HCT116 (cell line): ENCODE measurements around the gene SLC38A3. TPM values are rescaled to one million over a fixed set of nuclear protein-coding genes. Genes with fewer than 3 reads are reported as not detected.

Experiments used
- ATAC-seq: fragments of 200-7000 bp; cut with Tn5 transposase; 2 replicates; pipeline ENCODE4 v1.9.1; 2020; ENCODE audit warnings: mild to moderate bottlenecking, moderate library complexity
- BruUV-seq: library from RNA; stranded (reverse); fragments of 400-500 nt; replicated peaks from 2 replicates; lab custom pipeline; 2021; lab: Mats Ljungman, UMichigan
- CTCF ChIA-PET: fragments of 300-600 bp; sonication (Branson Sonifier 250); formaldehyde crosslinking; loops from one replicate; lab custom pipeline; 2021; ENCODE audit warnings: antibody characterized with exemption; lab: Charles Lee
- POLR2A ChIA-PET: fragments of 300-600, 350-600 bp; sonication (Branson Sonifier 250); formaldehyde crosslinking; loops from one replicate; lab custom pipeline; 2021; ENCODE audit warnings: antibody characterized with exemption; lab: Charles Lee
- RAD21 ChIA-PET, 2 experiments: fragments of 300-600 bp; sonication (Branson Sonifier 250); formaldehyde crosslinking; loops; one replicate each; lab custom pipeline; 2023; ENCODE audit warnings: low total read pairs in 2 of 2; ENCODE audit not compliant: uncharacterized antibody in 2 of 2, unreplicated experiment in 2 of 2, low non-redundant PET in 1 of 2; lab: Charles Lee
- DNase-seq: peaks from one replicate; pipeline ENCODE4 v3.0.0-alpha.2; 2010; ENCODE audit warnings: low read depth, low spot score
- H2AFZ ChIP-seq: fragments of 200-600 bp; shearing (Covaris generic), sonication (generic); 2 replicates; pipeline ENCODE4 v1.6.1; 2017; ENCODE audit warnings: low read depth, mixed run types, mixed read lengths, antibody characterized with exemption, low read length; ENCODE audit not compliant: poor library complexity, severe bottlenecking
- H3K27ac ChIP-seq: 2 replicates; pipeline ENCODE4 v1.5.1; 2012; ENCODE audit warnings: low read depth, low read length
- H3K27me3 ChIP-seq: fragments of 200-600 bp; sonication (generic); 2 replicates; pipeline ENCODE4 v1.6.1; 2016; ENCODE audit warnings: mixed run types, low read length, mixed read lengths; ENCODE audit not compliant: insufficient read depth
- H3K36me3 ChIP-seq, 2 experiments: fragments of 200-500 bp in 1 of 2; fragments of 200-600 bp in 1 of 2; sonication (Bioruptor generic) in 1 of 2; sonication (generic) in 1 of 2; 2 replicates each; pipeline versions ENCODE4 v1.5.1 to v1.6.1; 2014 to 2016; ENCODE audit warnings: low read length in 2 of 2, inconsistent platforms in 1 of 2, mixed read lengths in 1 of 2, mixed run types in 1 of 2; ENCODE audit not compliant: insufficient read depth in 2 of 2, control insufficient read depth in 1 of 2
- H3K4me1 ChIP-seq, 2 experiments: fragments of 200-600 bp in 1 of 2; sonication (generic) in 1 of 2; 2 replicates each; pipeline versions ENCODE4 v1.5.1 to v1.6.1; 2012 to 2017; ENCODE audit warnings: low read length in 2 of 2, inconsistent platforms in 1 of 2, mild to moderate bottlenecking in 1 of 2, mixed read lengths in 1 of 2, mixed run types in 1 of 2, moderate library complexity in 1 of 2; ENCODE audit not compliant: insufficient read depth in 2 of 2, control insufficient read depth in 1 of 2
- H3K4me2 ChIP-seq: fragments of 200-600 bp; sonication (generic); 2 replicates; pipeline ENCODE4 v1.6.1; 2017; ENCODE audit warnings: mixed run types, low read length, mixed read lengths
- H3K4me3 ChIP-seq, 2 experiments: fragments of 200-600 bp in 1 of 2; sonication (generic) in 1 of 2; replicated peaks in 1 of 2; 2 replicates each; pipeline ENCODE4 v1.5.1; 2011 to 2016; ENCODE audit warnings: low read length in 2 of 2, control low read depth in 1 of 2, low read depth in 1 of 2, mild to moderate bottlenecking in 1 of 2, mixed read lengths in 1 of 2, mixed run types in 1 of 2
- H3K79me2 ChIP-seq: fragments of 200-600 bp; sonication (generic); 2 replicates; pipeline ENCODE4 v1.6.1; 2017; ENCODE audit warnings: mild to moderate bottlenecking, mixed run types, low read length, moderate library complexity, mixed read lengths; ENCODE audit not compliant: insufficient read depth
- H3K9ac ChIP-seq: fragments of 200-600 bp; sonication (generic); 2 replicates; pipeline ENCODE4 v1.6.1; 2016; ENCODE audit warnings: low read length, mixed read lengths
- H3K9me2 ChIP-seq: fragments of 200-600 bp; sonication (generic), shearing (Covaris generic); 2 replicates; pipeline ENCODE4 v1.6.1; 2017; ENCODE audit warnings: mixed run types, mild to moderate bottlenecking, moderate library complexity; ENCODE audit not compliant: insufficient read depth
- H3K9me3 ChIP-seq, 2 experiments: fragments of 200-500 bp in 1 of 2; fragments of 200-600 bp in 1 of 2; sonication (Bioruptor generic) in 1 of 2; sonication (generic) in 1 of 2; 2 replicates each; pipeline ENCODE4 v1.6.1; 2014 to 2017; ENCODE audit warnings: low read length in 2 of 2, mixed read lengths in 2 of 2, inconsistent platforms in 1 of 2, low read depth in 1 of 2, mild to moderate bottlenecking in 1 of 2, mixed run types in 1 of 2, moderate library complexity in 1 of 2; ENCODE audit not compliant: control insufficient read depth in 1 of 2, insufficient read depth in 1 of 2
- H4K20me1 ChIP-seq: fragments of 200-600 bp; sonication (generic), shearing (Covaris generic); 2 replicates; pipeline ENCODE4 v1.6.1; 2017; ENCODE audit warnings: mixed run types, mild to moderate bottlenecking, moderate library complexity; ENCODE audit not compliant: insufficient read depth
- CBX3 ChIP-seq: IDR thresholded peaks from 2 replicates; pipeline ENCODE4 v1.6.1; 2012; ENCODE audit warnings: low read depth
- CEBPB ChIP-seq: IDR thresholded peaks from 2 replicates; pipeline ENCODE4 v1.6.1; 2012; ENCODE audit warnings: low read depth
- CTCF ChIP-seq, 3 experiments: fragments of 200-600 bp in 1 of 3; sonication (generic) in 1 of 3; IDR thresholded peaks in 2 of 3; conservative IDR thresholded peaks in 1 of 3; 2 replicates each; pipeline ENCODE4 v1.5.1; 2012 to 2017; ENCODE audit warnings: low read depth in 2 of 3, low read length in 2 of 3, antibody characterized with exemption in 1 of 3, borderline replicate concordance in 1 of 3, control low read depth in 1 of 3, mild to moderate bottlenecking in 1 of 3, mixed read lengths in 1 of 3, mixed run types in 1 of 3, moderate library complexity in 1 of 3; ENCODE audit not compliant: insufficient read depth in 1 of 3
- POLR2AphosphoS5 ChIP-seq: IDR thresholded peaks from 2 replicates; pipeline ENCODE4 v1.6.1; 2011; ENCODE audit warnings: mild to moderate bottlenecking, low read depth, low read length, moderate library complexity
- TCF7L2 ChIP-seq: IDR thresholded peaks from 2 replicates; pipeline ENCODE4 v1.7.0; 2011; ENCODE audit warnings: borderline replicate concordance, inconsistent platforms; ENCODE audit not compliant: insufficient read depth, insufficient read length; ENCODE audit errors: extremely low read depth
- ZFX ChIP-seq: fragments of 450-650 bp; IDR thresholded peaks from 2 replicates; pipeline ENCODE4 v1.6.1; 2017
- intact Hi-C: fragments of 100-400 bp; cut with micrococcal nuclease; formaldehyde crosslinking; loops from 2 replicates; pipeline ENCODE4 v1.10.0; 2022
- total RNA-seq: library from RNA; stranded (reverse); gene quantifications from one replicate; pipeline ENCODE4 v1.2.1, GENCODE V29; 2021; ENCODE audit not compliant: unreplicated experiment

Gene SLC38A3
- total RNA-seq, 1 experiment from 2014 or later: 3.1 TPM

- ChIA-PET RAD21 (interaction anchor here (0.8 to 1.2 kb wide), 6 partner anchors 9 to 61 kb away, joined by 3 to 7 read pairs (median 4); no protein-coding TSS in a partner anchor), POLR2A (interaction anchor here (0.6 to 2.0 kb wide), 6 partner anchors 9 to 1463 kb away, joined by 3 to 8 read pairs (median 4); partner anchors contain the start of genes GNAI2 and SEMA3B), CTCF (interaction anchor here (0.7 to 3.3 kb wide), 18 partner anchors 11 to 351 kb away, joined by 3 to 46 read pairs (median 4); partner anchors contain the start of genes CISH, GNAI2, HYAL3 and IFRD2)
- H3K9me3 ChIP-seq: no peaks in the 10 kb centered on the region
- H3K27me3 ChIP-seq: no peaks in the 10 kb centered on the region
- TF ChIP-seq TCF7L2 (peak; percentile 98), ZFX (peak; percentile 82), CBX3 (no peak), POLR2AphosphoS5 (peak; percentile 84), CTCF (IDR thresholded peaks at IDR 0.05 in 2 of 3, conservative IDR thresholded peaks at IDR 0.05 in 1 of 3; ENCODE audit: borderline replicate concordance in 1 of 3, insufficient read depth in 1 of 3, low read depth in 2 of 3, low read length in 2 of 3) (peak in 2 of 3 experiments; percentile 83 to 98; a peak in 4 of 6 replicates), CEBPB (no peak)
- no peak for DNase-seq
- H3K36me3 ChIP-seq: peaks cover 11 to 15% of the 10 kb centered on the region in 2 experiments; a peak in 3 of 4 replicates
- intact Hi-C loops: loop anchor here (2.0 kb wide), 1 partner anchor 65 kb away; no protein-coding TSS in a partner anchor
- peaks cover 35 to 60% of the 10 kb centered on the region in 2 experiments for H3K4me1 ChIP-seq
- H3K9ac ChIP-seq: peak overlapping the region; percentile 84
- BruUV-seq: TSS peak; percentile 19
- H2AFZ ChIP-seq: no peak overlapping the region
- no peaks in the 10 kb centered on the region for H4K20me1 ChIP-seq
- ATAC-seq: peak; percentile 77
- H3K4me2 ChIP-seq: peak overlapping the region; percentile 92
- no peaks in the 10 kb centered on the region for H3K79me2 ChIP-seq
- H3K27ac ChIP-seq: peak overlapping the region; percentile 77
- H3K9me2 ChIP-seq: no peaks in the 10 kb centered on the region
- H3K4me3 ChIP-seq: peak overlapping the region; percentile 59 to 64
Observed at GRCh38 chr3:50260027-50260941, 55.2 kb downstream of the SLC38A3 start.
